ENCODE data around the gene ZDHHC16. TPM values are rescaled to one million over a fixed set of nuclear protein-coding genes. Genes with fewer than 3 reads are reported as not detected.

ZDHHC16 gene
- polyA plus RNA-seq, 3 donors: 16.3 to 26.4 (median 24.1) TPM

- Histone ChIP-seq H3K4me3 (replicated peaks in 1 of 3; ENCODE audit: low read depth in 2 of 3, low read length in 3 of 3) (no peak overlapping the region), H3K79me2 (ENCODE audit: insufficient read depth, low read length) (no peaks in the 10 kb centered on the region), H3K4me2 (replicated peaks; ENCODE audit: extremely low read depth, low read length, poor library complexity, severe bottlenecking) (no peak overlapping the region), H3K9ac (ENCODE audit: insufficient read depth, low read length, poor library complexity, severe bottlenecking) (no peak overlapping the region), H3K36me3 (replicated peaks in 1 of 2; ENCODE audit: control insufficient read depth in 1 of 2, insufficient read depth in 2 of 2, low read length in 2 of 2) (peaks cover 85 to 100% of the 10 kb centered on the region in 2 donors), H3K27me3 (ENCODE audit: control insufficient read depth in 2 of 2, insufficient read depth in 2 of 2, low read length in 2 of 2) (no peaks in the 10 kb centered on the region), H3K4me1 (ENCODE audit: control insufficient read depth in 1 of 2, insufficient read depth in 2 of 2, low read length in 2 of 2) (no peaks in the 10 kb centered on the region), H4K20me1 (ENCODE audit: insufficient read depth, low read length) (peaks cover 3% of the 10 kb centered on the region), H3K9me3 (replicated peaks in 1 of 2; ENCODE audit: control insufficient read depth in 1 of 2, insufficient read depth in 1 of 2, low read length in 2 of 2) (no peaks in the 10 kb centered on the region), H2AFZ (ENCODE audit: insufficient read depth, low read depth, low read length, poor library complexity, severe bottlenecking) (no peak overlapping the region), H3K27ac (ENCODE audit: low read depth in 1 of 2, low read length in 2 of 2) (peak overlapping the region in 1 of 2 donors; percentile 38)
- WGBS (ENCODE audit: insufficient coverage): 94% methylated on average over 7 of the region's 7 CpGs
- Mint-ChIP-seq H3K27me3 (ENCODE audit: low read depth in 3 of 3) (peaks cover 0 to 2% (median under 1%) of the 10 kb centered on the region in 3 donors), H3K36me3 (peaks cover 81 to 92% of the 10 kb centered on the region in 2 donors), H3K27ac (peak overlapping the region in 2 of 7 donors; percentile 5 to 14), H3K9me3 (no peaks in the 10 kb centered on the region), H3K4me1 (no peaks in the 10 kb centered on the region), H3K4me3 (no peak overlapping the region)
- intact Hi-C loops (cut with micrococcal nuclease): no loop called here
- no peak for TF ChIP-seq CTCF (IDR thresholded peaks at IDR 0.05)
- no peak for DNase-seq
Observed at GRCh38 chr10:97459111-97459510, 13.1 kb downstream of the ZDHHC16 start.

- no peaks in the 10 kb centered on the region for H3K9me3 ChIP-seq (replicated peaks in 1 of 2; ENCODE audit: control insufficient read depth in 1 of 2, insufficient read depth in 1 of 2, low read length in 2 of 2)
- Mint-ChIP-seq H3K4me1 (no peaks in the 10 kb centered on the region), H3K27me3 (ENCODE audit: low read depth in 3 of 3) (peaks cover 0 to 2% (median 0%) of the 10 kb centered on the region in 3 donors), H3K27ac (peak overlapping the region in 3 of 7 donors; percentile 28 to 36 (median 32)), H3K36me3 (peaks cover 78 to 94% of the 10 kb centered on the region in 2 donors), H3K9me3 (no peaks in the 10 kb centered on the region), H3K4me3 (no peak overlapping the region)
- no peak overlapping the region for H3K27ac ChIP-seq (ENCODE audit: low read depth in 1 of 2, low read length in 2 of 2)
- no peaks in the 10 kb centered on the region for H3K4me1 ChIP-seq (ENCODE audit: control insufficient read depth in 1 of 2, insufficient read depth in 2 of 2, low read length in 2 of 2)
- H3K4me3 ChIP-seq (replicated peaks in 1 of 3; ENCODE audit: low read depth in 2 of 3, low read length in 3 of 3): no peak overlapping the region
- H3K36me3 ChIP-seq (replicated peaks in 1 of 2; ENCODE audit: control insufficient read depth in 1 of 2, insufficient read depth in 2 of 2, low read length in 2 of 2): peaks cover 86 to 99% of the 10 kb centered on the region in 2 donors
- H3K4me2 ChIP-seq (replicated peaks; ENCODE audit: extremely low read depth, low read length, poor library complexity, severe bottlenecking): no peak overlapping the region
- H2AFZ ChIP-seq (ENCODE audit: insufficient read depth, low read depth, low read length, poor library complexity, severe bottlenecking): no peak overlapping the region
- no peak for DNase-seq
- no peak overlapping the region for H3K9ac ChIP-seq (ENCODE audit: insufficient read depth, low read length, poor library complexity, severe bottlenecking)
- H3K79me2 ChIP-seq (ENCODE audit: insufficient read depth, low read length): no peaks in the 10 kb centered on the region
- no peaks in the 10 kb centered on the region for H3K27me3 ChIP-seq (ENCODE audit: control insufficient read depth in 2 of 2, insufficient read depth in 2 of 2, low read length in 2 of 2)
- no peak for TF ChIP-seq CTCF (IDR thresholded peaks at IDR 0.05)
- H4K20me1 ChIP-seq (ENCODE audit: insufficient read depth, low read length): no peaks in the 10 kb centered on the region
- WGBS (ENCODE audit: insufficient coverage): 81% methylated on average over 6 of the region's 7 CpGs
- intact Hi-C loops (cut with micrococcal nuclease): no loop called here
Observed at GRCh38 chr10:97459933-97460332, 14.0 kb downstream of the ZDHHC16 start.
